Colonic mucosa (tissue), 4 donors: ENCODE results near the gene OSBPL2. TPM values are rescaled to one million over a fixed set of nuclear protein-coding genes. Genes with fewer than 3 reads are reported as not detected.

ENCODE experiments used
- DNase-seq: peaks from one replicate; pipeline ENCODE4 v3.0.0-alpha.2; 2020
- H3K27ac ChIP-seq: fragments of 200-600 bp; one replicate; pipeline ENCODE4 v1.8.0; 2021
- H3K27me3 ChIP-seq: fragments of 200-600 bp; one replicate; pipeline ENCODE4 v1.8.0; 2021
- H3K36me3 ChIP-seq: fragments of 200-600 bp; one replicate; pipeline ENCODE4 v1.8.0; 2021
- H3K4me1 ChIP-seq: fragments of 200-600 bp; one replicate; pipeline ENCODE4 v1.8.0; 2021; ENCODE audit warnings: mild to moderate bottlenecking
- H3K4me3 ChIP-seq: fragments of 200-600 bp; one replicate; pipeline ENCODE4 v1.8.0; 2021
- H3K9ac ChIP-seq, 2 donors: one replicate each; pipeline ENCODE4 v1.7.0; 2013; ENCODE audit warnings: control low read depth in 2 of 2, low read depth in 2 of 2, low read length in 2 of 2
- H3K9me3 ChIP-seq: fragments of 200-600 bp; one replicate; pipeline ENCODE4 v1.8.0; 2021
- intact Hi-C: fragments of 100-400 bp; cut with DNase I; formaldehyde crosslinking; loops from one replicate; pipeline ENCODE4 v1.14.1; 2022
- total RNA-seq, 2 donors: library from RNA; stranded (reverse); fragmentation: NEBNext Ultra II Directional in 1 of 2; extraction: Animal tissue kit (Norgen Biotek cat#: 25700) in 1 of 2; gene quantifications; one replicate each; pipeline ENCODE4 v1.2.1, GENCODE V29; 2021
- TF ChIP-seq, protein P1 (sequence below): fragments of 200-600 bp; IDR thresholded peaks from one replicate; pipeline ENCODE4 v1.8.0; 2022; ENCODE audit warnings: antibody characterized with exemption, mild to moderate bottlenecking
- donor health status: healthy.
- donor health status: DM: no; HTN: no; CAD: no.
- donor health status: DM: no; HTN: no; CAD: no.

The OSBPL2 gene
- total RNA-seq, 2 donors from 2014 or later, result 77.3 to 102 TPM

DNA sequence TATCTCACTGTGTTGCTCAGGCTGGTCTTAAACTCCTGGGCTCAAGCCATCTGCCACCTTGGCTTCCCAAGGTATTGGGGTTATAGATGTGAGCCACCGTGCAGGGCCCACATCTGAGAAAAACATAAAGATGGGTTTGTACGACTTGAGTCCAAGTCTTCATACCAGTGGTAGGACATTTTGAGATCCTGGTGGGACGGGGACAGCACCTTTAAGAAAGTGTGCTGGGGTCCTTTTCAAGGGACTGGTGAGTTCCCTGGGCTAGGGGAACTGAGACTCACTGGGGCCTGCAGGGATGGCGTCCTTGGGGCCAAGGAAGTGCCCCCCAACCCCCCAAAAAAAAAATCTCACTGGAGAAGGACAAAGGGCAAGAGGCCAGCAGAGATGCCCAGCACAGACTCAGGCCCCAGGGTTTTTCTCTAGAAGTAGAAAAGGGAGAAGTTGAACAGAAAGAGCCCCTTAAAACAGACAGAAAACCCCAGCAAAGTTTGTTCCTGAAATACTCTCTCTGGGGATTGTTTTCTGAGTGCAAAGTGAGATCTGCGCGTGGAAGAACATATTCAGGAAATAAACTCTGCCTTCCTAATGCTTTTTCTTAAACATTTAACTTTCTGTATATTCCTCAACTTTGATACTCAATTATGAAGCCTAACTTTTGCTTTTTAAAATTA lies 10.7 kb downstream of the OSBPL2 start:
- Histone ChIP-seq H3K27ac (no peak overlapping the region), H3K9ac (no peak overlapping the region), H3K4me1 (no peaks in the 10 kb centered on the region), H3K36me3 (no peaks in the 10 kb centered on the region), H3K27me3 (no peaks in the 10 kb centered on the region), H3K9me3 (no peaks in the 10 kb centered on the region), H3K4me3 (no peak overlapping the region)
- DNase-seq, result no peak
- TF ChIP-seq, protein P1, sequence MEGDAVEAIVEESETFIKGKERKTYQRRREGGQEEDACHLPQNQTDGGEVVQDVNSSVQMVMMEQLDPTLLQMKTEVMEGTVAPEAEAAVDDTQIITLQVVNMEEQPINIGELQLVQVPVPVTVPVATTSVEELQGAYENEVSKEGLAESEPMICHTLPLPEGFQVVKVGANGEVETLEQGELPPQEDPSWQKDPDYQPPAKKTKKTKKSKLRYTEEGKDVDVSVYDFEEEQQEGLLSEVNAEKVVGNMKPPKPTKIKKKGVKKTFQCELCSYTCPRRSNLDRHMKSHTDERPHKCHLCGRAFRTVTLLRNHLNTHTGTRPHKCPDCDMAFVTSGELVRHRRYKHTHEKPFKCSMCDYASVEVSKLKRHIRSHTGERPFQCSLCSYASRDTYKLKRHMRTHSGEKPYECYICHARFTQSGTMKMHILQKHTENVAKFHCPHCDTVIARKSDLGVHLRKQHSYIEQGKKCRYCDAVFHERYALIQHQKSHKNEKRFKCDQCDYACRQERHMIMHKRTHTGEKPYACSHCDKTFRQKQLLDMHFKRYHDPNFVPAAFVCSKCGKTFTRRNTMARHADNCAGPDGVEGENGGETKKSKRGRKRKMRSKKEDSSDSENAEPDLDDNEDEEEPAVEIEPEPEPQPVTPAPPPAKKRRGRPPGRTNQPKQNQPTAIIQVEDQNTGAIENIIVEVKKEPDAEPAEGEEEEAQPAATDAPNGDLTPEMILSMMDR, result no peak
- intact Hi-C loops, result no loop called here

DNA sequence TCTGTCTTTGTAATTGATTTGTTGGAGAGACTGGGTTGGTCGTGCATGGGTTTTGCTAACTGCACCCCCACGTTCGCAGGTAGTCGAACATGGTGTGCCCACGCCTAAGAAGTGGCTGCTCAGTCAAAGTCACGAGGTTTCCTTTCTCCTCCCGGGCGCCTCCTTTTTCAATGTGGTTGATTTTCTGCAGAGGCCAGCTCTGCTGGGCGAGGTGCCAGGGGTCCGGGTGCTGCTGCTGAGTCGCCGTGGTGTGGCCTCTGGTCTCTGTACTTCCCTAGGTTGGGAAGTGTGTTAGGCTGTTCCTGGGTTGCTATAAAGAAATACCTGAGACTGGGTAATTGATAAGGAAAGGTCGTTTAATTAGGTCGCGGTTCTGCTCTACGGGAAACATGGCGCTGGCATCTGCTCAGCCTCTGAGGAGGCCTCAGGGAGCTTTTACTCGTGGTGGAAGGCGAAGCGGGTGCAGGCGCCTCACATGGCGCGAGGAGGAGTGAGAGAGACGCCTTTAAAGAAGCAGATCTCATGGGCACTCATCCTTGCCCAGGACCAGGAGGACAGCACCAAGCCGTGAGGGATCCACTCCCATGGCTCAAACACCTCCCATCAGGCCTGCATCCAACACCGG lies 14.1 kb downstream of the OSBPL2 start:
- H3K9me3 ChIP-seq, result no peaks in the 10 kb centered on the region
- H3K36me3 ChIP-seq, result no peaks in the 10 kb centered on the region

DNA sequence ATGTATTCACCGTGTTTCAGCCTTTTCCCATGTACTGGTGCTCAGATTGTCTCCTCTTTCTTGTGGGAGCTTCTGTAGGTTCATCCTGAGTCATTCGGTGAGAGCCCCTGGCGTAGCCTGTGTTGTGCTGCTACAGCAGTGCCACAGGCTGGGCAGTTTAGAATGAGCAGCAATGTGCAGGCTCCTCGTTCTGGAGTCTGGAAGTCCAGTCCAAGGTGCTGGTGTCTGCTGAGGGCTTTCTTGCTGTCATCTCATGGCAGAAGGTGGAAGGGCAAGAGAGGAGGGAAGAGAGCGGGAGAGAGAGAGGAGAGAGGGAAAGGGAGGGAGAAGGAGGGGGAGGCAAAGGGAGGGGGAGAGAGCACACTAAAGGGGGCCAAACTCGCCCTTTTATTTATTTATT lies 15.1 kb downstream of the OSBPL2 start:
- H3K27me3 ChIP-seq, result no peaks in the 10 kb centered on the region
- no peak overlapping the region for H3K27ac ChIP-seq
- intact Hi-C loops, result no loop called here
- H3K4me3 ChIP-seq, result no peak overlapping the region
- no peaks in the 10 kb centered on the region for H3K4me1 ChIP-seq
- DNase-seq, result no peak
- no peaks in the 10 kb centered on the region for H3K36me3 ChIP-seq
- TF ChIP-seq, protein P1, result no peak
- H3K9me3 ChIP-seq, result no peaks in the 10 kb centered on the region
- H3K9ac ChIP-seq, result no peak overlapping the region

More for the DNA sequence above, 14.1 kb downstream of the OSBPL2 start:
- Histone ChIP-seq H3K9ac (no peak overlapping the region), H3K27ac (no peak overlapping the region), H3K27me3 (no peaks in the 10 kb centered on the region), H3K4me3 (no peak overlapping the region), H3K4me1 (no peaks in the 10 kb centered on the region)
- DNase-seq, result no peak
- intact Hi-C loops, result no loop called here
- TF ChIP-seq, protein P1, result no peak

DNA sequence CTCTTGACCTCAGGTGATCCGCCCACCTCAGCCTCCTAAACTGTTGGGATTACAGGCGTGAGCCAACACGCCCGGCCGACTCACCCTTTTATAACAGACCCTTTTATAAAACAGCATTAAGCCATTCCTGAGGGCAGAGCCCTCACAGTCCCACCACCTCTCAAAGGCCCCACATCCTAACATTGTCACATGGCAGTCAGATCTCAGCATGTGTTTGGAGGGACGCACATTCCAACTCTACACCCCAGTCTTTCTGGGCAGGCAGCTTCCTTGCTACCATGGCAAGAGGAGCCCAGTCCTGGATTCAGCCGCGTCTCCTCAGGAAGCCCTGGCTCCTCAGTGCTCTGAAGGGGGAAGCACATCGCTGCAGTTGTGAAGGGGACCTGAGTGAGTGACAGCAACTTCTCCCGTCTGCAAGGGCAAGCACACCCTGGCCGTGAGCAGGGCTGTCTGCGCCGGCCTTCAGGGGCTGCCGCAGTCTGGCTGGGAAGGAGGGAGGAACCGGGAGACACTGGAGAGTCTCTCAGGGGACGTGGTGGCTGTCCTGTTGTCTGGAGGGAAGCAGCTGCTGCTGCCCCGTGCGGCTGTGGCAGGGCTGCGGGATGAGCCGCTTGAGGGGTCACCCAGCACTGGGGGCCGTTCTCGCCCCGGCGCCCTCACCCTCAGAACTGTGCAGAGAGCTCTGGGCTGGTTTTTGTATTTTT lies 15.9 kb downstream of the OSBPL2 start:
- intact Hi-C loops, result no loop called here
- H3K36me3 ChIP-seq, result no peaks in the 10 kb centered on the region
- H3K4me3 ChIP-seq, result no peak overlapping the region
- H3K27ac ChIP-seq, result no peak overlapping the region
- H3K9me3 ChIP-seq, result no peaks in the 10 kb centered on the region
- no peak overlapping the region for H3K9ac ChIP-seq
- no peak for DNase-seq
- no peaks in the 10 kb centered on the region for H3K4me1 ChIP-seq
- TF ChIP-seq, protein P1, result no peak
- no peaks in the 10 kb centered on the region for H3K27me3 ChIP-seq

DNA sequence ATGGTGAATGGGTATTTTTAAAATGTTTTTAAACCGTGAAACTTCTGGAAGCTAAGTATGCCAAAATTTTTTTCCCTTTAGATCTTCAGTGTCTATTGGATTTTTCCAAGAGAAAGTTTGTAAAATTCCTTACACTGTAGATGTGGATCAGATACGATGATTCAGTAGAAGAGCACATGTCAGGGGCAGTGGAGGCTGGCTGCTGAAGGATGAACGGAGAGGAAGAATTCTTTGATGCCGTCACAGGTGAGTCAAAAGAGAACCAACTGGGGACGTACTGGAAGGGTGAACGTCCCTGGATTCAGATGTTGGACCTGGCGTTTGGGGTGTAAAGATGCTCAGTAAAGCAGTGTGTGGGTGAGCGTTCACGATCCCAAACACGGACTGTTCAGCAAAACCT lies 17.7 kb downstream of the OSBPL2 start:
- H3K4me1 ChIP-seq, result no peaks in the 10 kb centered on the region
- no peak overlapping the region for H3K9ac ChIP-seq
- TF ChIP-seq, protein P1, result no peak
- DNase-seq, result no peak
- no peaks in the 10 kb centered on the region for H3K36me3 ChIP-seq
- H3K27me3 ChIP-seq, result no peaks in the 10 kb centered on the region
- no peaks in the 10 kb centered on the region for H3K9me3 ChIP-seq
- H3K27ac ChIP-seq, result no peak overlapping the region
- intact Hi-C loops, result no loop called here
- no peak overlapping the region for H3K4me3 ChIP-seq
